ENCODE measurements around the gene HOXA9.

- TF ChIP-seq GABPA (IDR thresholded peaks at IDR 0.05; ENCODE audit: low read depth) (no peak), CTCF (IDR thresholded peaks at IDR 0.05; ENCODE audit: insufficient read depth, low read length) (no peak), REST (IDR thresholded peaks at IDR 0.05; ENCODE audit: insufficient replicate concordance, low read depth) (no peak), POLR2AphosphoS5 (IDR thresholded peaks at IDR 0.05; ENCODE audit: low read depth) (no peak), SPI1 (IDR thresholded peaks at IDR 0.05; ENCODE audit: borderline replicate concordance, low read depth) (no peak)
Measured at GRCh38 chr7:27122077-27122910, 43.0 kb downstream of the HOXA9 start.
